Sigmoid colon (tissue), 7 donors: ENCODE measurements around the gene ALPK3. TPM values are rescaled to one million over a fixed set of nuclear protein-coding genes. Genes with fewer than 3 reads are reported as not detected.

Experiments
- DNase-seq: peaks from one replicate; pipeline ENCODE4 v3.0.0-alpha.2; 2019
- H3K27ac ChIP-seq, 4 donors: fragments of 200-600 bp; sonication (generic); one replicate each; pipeline ENCODE4 v1.5.1; 2016 to 2019; ENCODE audit warnings: mild to moderate bottlenecking in 1 of 4
- H3K27me3 ChIP-seq, 3 donors: fragments of 200-600 bp; sonication (generic); one replicate each; pipeline ENCODE4 v1.5.1; 2019; ENCODE audit warnings: mild to moderate bottlenecking in 1 of 3
- H3K36me3 ChIP-seq, 4 donors: fragments of 200-600 bp; sonication (generic); one replicate each; pipeline ENCODE4 v1.5.1; 2016 to 2019
- H3K4me1 ChIP-seq, 4 donors: fragments of 200-600 bp; sonication (generic); one replicate each; pipeline ENCODE4 v1.5.1; 2017 to 2019
- H3K4me3 ChIP-seq, 4 donors: fragments of 200-600 bp; sonication (generic); one replicate each; pipeline ENCODE4 v1.5.1; 2017 to 2019; ENCODE audit warnings: mild to moderate bottlenecking in 2 of 4, moderate library complexity in 1 of 4
- H3K9me3 ChIP-seq, 4 donors: fragments of 200-600 bp in 3 of 4; sonication (generic) in 3 of 4; one replicate each; pipeline versions ENCODE4 v1.5.1 to v1.6.1; 2013 to 2019
- EP300 ChIP-seq, 4 donors: sonication (generic); formaldehyde crosslinking; IDR thresholded peaks; one replicate each; pipeline ENCODE4 v1.6.1; 2017; ENCODE audit warnings: antibody characterized with exemption in 4 of 4
- POLR2A ChIP-seq, 2 donors: fragments of 450-650 bp; IDR thresholded peaks; one replicate each; pipeline ENCODE4 v1.6.1; 2016; ENCODE audit warnings: antibody characterized with exemption in 2 of 2, mild to moderate bottlenecking in 2 of 2, moderate library complexity in 2 of 2
- POLR2AphosphoS5 ChIP-seq, 4 donors: sonication (generic); formaldehyde crosslinking; IDR thresholded peaks; one replicate each; pipeline ENCODE4 v1.6.1; 2017; ENCODE audit warnings: antibody characterized with exemption in 4 of 4
- WGBS, 2 donors: extraction: QIAGEN DNeasy Blood & Tissue Kit; methylation state at CpG; one replicate each; pipeline ENCODE4 v1.1.7; 2013; 5-methylcytosine and 5-hydroxymethylcytosine counted together
- intact Hi-C: fragments of 100-400 bp; cut with DNase I; formaldehyde crosslinking; loops from one replicate; pipeline ENCODE4 v1.15.1; 2023
- polyA plus RNA-seq, 3 donors: library from polyadenylated mRNA; stranded (reverse); fragments of 200-250 nt; gene quantifications; one replicate each; pipeline ENCODE4 v1.2.3, GENCODE V29; 2013
- total RNA-seq, 4 donors: library from RNA; depleted of rRNA; stranded (reverse); fragments of >200 nt; gene quantifications; one replicate each; pipeline ENCODE4 v1.1.0, GENCODE V29; 2016
- TF ChIP-seq, protein P1 (sequence below), 4 experiments: fragments of 450-650 bp in 3 of 4; fragments of 200-600 bp in 1 of 4; IDR thresholded peaks; one replicate each; pipeline ENCODE4 v1.5.1; 2016 to 2019; ENCODE audit warnings: antibody characterized with exemption in 4 of 4, mild to moderate bottlenecking in 3 of 4, moderate library complexity in 2 of 4
- donor health status: healthy with polysubstance abuse.
- donor health status: Bipolar disorder and iron deficiency.
- donor health status: healthy.

ALPK3 gene
- total and polyA plus RNA-seq, 7 donors: under 0.01 to 41.0 (median 3.9) TPM

DNA sequence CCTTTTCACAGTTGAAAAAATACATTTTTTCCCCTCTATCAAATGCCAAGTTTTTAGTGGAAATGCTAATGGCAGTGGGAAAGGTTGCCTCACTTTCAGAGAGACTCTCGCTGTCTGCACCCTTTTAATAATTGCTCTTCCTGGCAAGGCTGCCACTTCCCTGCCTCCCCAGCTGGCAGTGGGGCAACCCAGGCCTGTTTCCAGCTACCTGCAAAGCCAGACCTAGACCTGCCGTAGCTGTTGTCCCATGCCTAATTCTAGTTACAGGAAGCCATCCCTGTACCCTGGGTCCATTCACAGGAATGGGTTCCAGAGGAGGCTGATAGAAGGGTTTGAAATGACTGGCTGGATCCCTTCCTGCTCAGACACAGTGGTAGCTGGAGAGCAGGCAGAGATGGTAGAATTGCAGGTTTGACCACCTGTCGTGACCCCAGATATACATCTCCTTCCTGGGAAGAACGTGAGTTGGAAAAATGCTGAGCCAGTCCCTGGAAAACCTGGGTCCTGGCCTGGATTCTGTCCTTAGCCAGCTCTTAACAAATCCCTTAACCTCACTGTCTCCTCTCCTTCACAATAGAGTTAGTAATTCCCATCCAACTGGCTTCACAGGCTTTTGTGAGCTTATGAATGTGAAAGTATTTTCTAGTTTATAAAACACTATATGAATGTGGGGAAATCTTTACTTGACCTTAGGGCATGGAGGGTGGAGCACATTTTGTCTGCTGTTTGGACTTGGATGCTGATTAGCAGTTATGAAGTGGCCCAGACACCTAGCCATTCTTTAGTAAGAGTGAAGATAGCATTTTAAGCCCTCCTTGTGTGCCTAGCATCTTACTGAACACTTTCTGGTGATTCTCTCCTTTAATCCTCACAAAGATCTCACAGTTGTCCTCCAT, 12.9 kb upstream of the ALPK3 start:
- WGBS, 2 donors: 88 to 93% methylated on average over 4 of the region's 4 CpGs
- no peak for TF ChIP-seq POLR2AphosphoS5 (IDR thresholded peaks at IDR 0.05)
- TF ChIP-seq POLR2A (IDR thresholded peaks at IDR 0.05): no peak
- no peak for TF ChIP-seq EP300 (IDR thresholded peaks at IDR 0.05)
- TF ChIP-seq, protein P1, sequence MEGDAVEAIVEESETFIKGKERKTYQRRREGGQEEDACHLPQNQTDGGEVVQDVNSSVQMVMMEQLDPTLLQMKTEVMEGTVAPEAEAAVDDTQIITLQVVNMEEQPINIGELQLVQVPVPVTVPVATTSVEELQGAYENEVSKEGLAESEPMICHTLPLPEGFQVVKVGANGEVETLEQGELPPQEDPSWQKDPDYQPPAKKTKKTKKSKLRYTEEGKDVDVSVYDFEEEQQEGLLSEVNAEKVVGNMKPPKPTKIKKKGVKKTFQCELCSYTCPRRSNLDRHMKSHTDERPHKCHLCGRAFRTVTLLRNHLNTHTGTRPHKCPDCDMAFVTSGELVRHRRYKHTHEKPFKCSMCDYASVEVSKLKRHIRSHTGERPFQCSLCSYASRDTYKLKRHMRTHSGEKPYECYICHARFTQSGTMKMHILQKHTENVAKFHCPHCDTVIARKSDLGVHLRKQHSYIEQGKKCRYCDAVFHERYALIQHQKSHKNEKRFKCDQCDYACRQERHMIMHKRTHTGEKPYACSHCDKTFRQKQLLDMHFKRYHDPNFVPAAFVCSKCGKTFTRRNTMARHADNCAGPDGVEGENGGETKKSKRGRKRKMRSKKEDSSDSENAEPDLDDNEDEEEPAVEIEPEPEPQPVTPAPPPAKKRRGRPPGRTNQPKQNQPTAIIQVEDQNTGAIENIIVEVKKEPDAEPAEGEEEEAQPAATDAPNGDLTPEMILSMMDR (IDR thresholded peaks at IDR 0.05): no peak
- peak; percentile 19 for DNase-seq
- Histone ChIP-seq H3K36me3 (peaks cover 28 to 68% (median 43%) of the 10 kb centered on the region in 4 donors), H3K27ac (peak overlapping the region in 1 of 4 donors; percentile 40), H3K27me3 (no peaks in the 10 kb centered on the region), H3K9me3 (no peaks in the 10 kb centered on the region), H3K4me1 (no peaks in the 10 kb centered on the region), H3K4me3 (no peak overlapping the region)
- intact Hi-C loops: no loop called here

DNA sequence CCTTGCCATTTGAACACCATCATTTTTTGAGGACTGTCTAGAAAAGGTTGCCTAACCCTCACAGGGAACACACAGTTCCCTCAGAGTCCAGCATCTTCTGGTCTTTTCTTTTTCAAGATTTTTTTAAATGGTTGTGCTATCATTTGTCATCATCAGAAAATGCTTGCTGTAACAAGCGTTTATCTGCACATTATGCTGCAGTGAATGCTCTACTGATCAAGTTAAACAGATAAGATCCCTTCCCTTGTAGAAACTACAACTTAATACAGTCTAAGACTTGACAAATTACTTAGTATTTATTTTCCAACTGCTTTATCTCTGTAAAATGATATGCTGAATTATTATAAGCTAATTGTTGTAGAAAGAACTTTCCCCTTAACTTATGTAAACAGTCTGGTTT, 11.9 kb upstream of the ALPK3 start:
- Histone ChIP-seq H3K36me3 (peaks cover 20 to 58% (median 33%) of the 10 kb centered on the region in 4 donors), H3K9me3 (no peaks in the 10 kb centered on the region), H3K27ac (no peak overlapping the region), H3K4me3 (no peak overlapping the region), H3K4me1 (no peaks in the 10 kb centered on the region), H3K27me3 (no peaks in the 10 kb centered on the region)
- 90 to 93% methylated on average over 1 of the region's 1 CpG for WGBS, 2 donors
- TF ChIP-seq EP300 (IDR thresholded peaks at IDR 0.05) (no peak), POLR2A (IDR thresholded peaks at IDR 0.05) (no peak), POLR2AphosphoS5 (IDR thresholded peaks at IDR 0.05) (no peak)
- TF ChIP-seq, protein P1 (IDR thresholded peaks at IDR 0.05): no peak
- no peak for DNase-seq
- intact Hi-C loops: loop anchor here (5.0 kb wide), 1 partner anchor 38 kb away; no protein-coding TSS in a partner anchor

DNA sequence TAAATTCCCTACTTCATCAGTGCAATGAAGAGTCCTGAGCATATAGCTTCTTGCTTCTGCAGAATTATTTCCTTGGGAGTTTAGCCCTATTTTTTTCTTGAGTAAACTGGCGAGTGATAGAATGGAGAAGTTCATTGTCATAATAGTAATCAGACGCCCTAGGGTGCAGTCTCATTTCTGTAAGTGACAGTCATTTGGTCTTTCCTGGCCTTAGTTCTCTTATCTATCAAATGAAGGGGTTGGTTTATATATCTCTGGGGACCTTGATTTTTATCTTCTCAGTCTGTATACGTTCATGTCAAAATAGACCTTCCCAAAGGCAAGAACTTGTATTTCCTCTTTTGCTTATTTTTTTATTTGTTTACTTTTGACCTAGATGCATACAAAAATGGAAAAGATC, 9.9 kb upstream of the ALPK3 start:
- no peak overlapping the region for H3K27ac ChIP-seq
- intact Hi-C loops: loop anchor here (5.0 kb wide), 1 partner anchor 40 kb away; no protein-coding TSS in a partner anchor
- 65 to 74% methylated on average over 3 of the region's 3 CpGs for WGBS, 2 donors
- no peak for DNase-seq
- no peaks in the 10 kb centered on the region for H3K27me3 ChIP-seq
- no peak overlapping the region for H3K4me3 ChIP-seq
- no peaks in the 10 kb centered on the region for H3K4me1 ChIP-seq
- peaks cover 6 to 39% (median 15%) of the 10 kb centered on the region in 4 donors for H3K36me3 ChIP-seq
- no peak for TF ChIP-seq POLR2AphosphoS5 (IDR thresholded peaks at IDR 0.05)
- TF ChIP-seq POLR2A (IDR thresholded peaks at IDR 0.05): no peak
- TF ChIP-seq, protein P1 (IDR thresholded peaks at IDR 0.05): no peak
- TF ChIP-seq EP300 (IDR thresholded peaks at IDR 0.05): no peak
- no peaks in the 10 kb centered on the region for H3K9me3 ChIP-seq

DNA sequence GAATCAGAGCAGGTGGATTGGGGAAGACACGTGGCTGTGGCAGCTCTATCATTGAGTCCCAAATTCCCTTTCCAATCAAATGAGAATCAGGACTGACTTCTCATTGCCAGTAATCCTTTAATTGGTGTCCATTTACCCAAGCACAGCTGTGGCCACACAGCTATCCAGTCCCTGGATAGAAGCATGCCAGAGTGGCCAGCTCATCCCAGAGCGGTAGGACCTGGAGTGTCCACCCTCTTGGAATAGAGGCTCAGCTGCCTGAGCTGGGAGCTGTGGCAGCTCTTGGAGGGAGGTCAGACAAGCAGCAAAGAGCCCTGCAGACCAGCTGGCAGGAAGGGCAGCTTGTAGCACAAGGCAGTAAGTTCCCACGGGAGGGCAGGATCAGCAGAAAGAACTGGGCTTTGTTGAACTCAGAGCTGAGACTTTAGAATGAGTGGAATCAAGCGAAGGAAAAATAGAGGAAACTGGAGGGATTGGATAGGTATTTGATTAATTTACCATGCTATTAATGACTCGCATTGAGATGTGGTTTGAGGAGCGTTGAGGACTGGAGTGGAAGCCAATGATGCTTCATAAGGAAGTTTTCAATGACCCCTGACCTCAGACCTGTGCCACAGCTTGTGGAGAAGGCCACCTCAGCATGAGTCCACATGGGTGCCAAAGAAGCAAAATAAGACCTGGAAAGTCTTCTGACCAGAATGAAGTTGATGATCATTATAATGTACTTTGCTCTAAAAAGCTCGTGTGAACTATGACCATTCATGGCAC, 6.9 kb upstream of the ALPK3 start:
- DNase-seq: no peak
- TF ChIP-seq POLR2AphosphoS5 (IDR thresholded peaks at IDR 0.05): no peak
- no peak for TF ChIP-seq POLR2A (IDR thresholded peaks at IDR 0.05)
- TF ChIP-seq, protein P1 (IDR thresholded peaks at IDR 0.05): no peak
- TF ChIP-seq EP300 (IDR thresholded peaks at IDR 0.05): no peak
- 94 to 96% methylated on average over 7 of the region's 7 CpGs for WGBS, 2 donors
- Histone ChIP-seq H3K4me3 (no peak overlapping the region), H3K4me1 (no peaks in the 10 kb centered on the region), H3K36me3 (peaks cover 0 to 10% (median 0%) of the 10 kb centered on the region in 4 donors), H3K27me3 (no peaks in the 10 kb centered on the region), H3K27ac (no peak overlapping the region), H3K9me3 (no peaks in the 10 kb centered on the region)
- intact Hi-C loops: no loop called here
